K562 (cell line): ENCODE measurements around the gene TMEM191C. TPM values are rescaled to one million over a fixed set of nuclear protein-coding genes. Genes with fewer than 3 reads are reported as not detected.

Experiments used
- BRF1 ChIP-seq: IDR thresholded peaks from 3 replicates; pipeline ENCODE4 v1.6.1; 2011; ENCODE audit warnings: borderline replicate concordance, mild to moderate bottlenecking; ENCODE audit not compliant: insufficient read length; ENCODE audit errors: extremely low read depth
- CBX3 ChIP-seq, 2 experiments: IDR thresholded peaks; 1 replicate in 1 of 2; 2 replicates in 1 of 2; pipeline ENCODE4 v1.6.1; 2012; ENCODE audit warnings: inconsistent platforms in 2 of 2, low read length in 2 of 2, borderline replicate concordance in 1 of 2, control low read depth in 1 of 2
- KLF1 ChIP-seq: fragments of 450-650 bp; IDR thresholded peaks from 2 replicates; pipeline ENCODE4 v1.6.1; 2016; ENCODE audit warnings: missing genetic modification characterization, missing compliant biosample characterization
- MCM7 ChIP-seq, 2 experiments: fragments of 450-650 bp; IDR thresholded peaks; 2 replicates each; pipeline ENCODE4 v1.6.1; 2016 to 2018
- RBFOX2 ChIP-seq: fragments of 200-400 bp; formaldehyde crosslinking; IDR thresholded peaks from 2 replicates; pipeline ENCODE4 v1.6.1; 2017; ENCODE audit warnings: low read depth, mild to moderate bottlenecking, low read length, moderate library complexity
- TCF15 ChIP-seq: fragments of 250-450 bp; sonication (Bioruptor Pico); IDR thresholded peaks from 2 replicates; pipeline ENCODE4 v1.8.0; 2022; ENCODE audit warnings: moderate library complexity, mild to moderate bottlenecking, inconsistent platforms
- TCF7L2 ChIP-seq: fragments of 150-350 bp; IDR thresholded peaks from 2 replicates; pipeline ENCODE4 v1.6.1; 2016; ENCODE audit warnings: low read depth, mild to moderate bottlenecking, low read length, moderate library complexity
- TFAP4 ChIP-seq: sonication (generic); formaldehyde crosslinking; IDR thresholded peaks from 2 replicates; pipeline ENCODE4 v1.8.0; 2022; ENCODE audit warnings: missing genetic modification reagents, mild to moderate bottlenecking, moderate library complexity, borderline replicate concordance
- ZNF165 ChIP-seq: fragments of 250-450 bp; sonication (Bioruptor Pico); IDR thresholded peaks from 2 replicates; pipeline ENCODE4 v1.4.0; 2020; ENCODE audit warnings: borderline replicate concordance
- ZNF785 ChIP-seq: fragments of 250-450 bp; sonication (Bioruptor Pico); IDR thresholded peaks from 2 replicates; pipeline ENCODE4 v1.4.0; 2020; ENCODE audit warnings: mild to moderate bottlenecking
- polyA plus RNA-seq, 8 experiments: library from polyadenylated mRNA; depleted of rRNA in 4 of 8; stranded (reverse) in 5 of 8; unstranded in 3 of 8; fragments of >200 nt; fragmentation: Nextera tagmentation in 2 of 8; fragmentation: Illumina TruSeq in 1 of 8; extraction: Ambion mirVana in 2 of 8; extraction: Trizol in 1 of 8; gene quantifications; 2 replicates each; pipeline versions ENCODE4 v1.2.1 to v1.2.3, GENCODE V29; 2011 to 2014; ENCODE audit warnings: inconsistent platforms in 1 of 8, missing spikeins in 1 of 8
- total RNA-seq, 7 experiments: library from RNA; depleted of rRNA in 6 of 7; stranded (reverse); fragments of >200 nt in 6 of 7; fragmentation: Illumina TruSeq in 2 of 7; extraction: Trizol in 2 of 7; gene quantifications; 2 replicates each; pipeline versions ENCODE4 v1.2.1 to v1.2.3, GENCODE V29; 2011 to 2021; ENCODE audit warnings: low replicate concordance in 1 of 7
- TF ChIP-seq, protein P1 (sequence below): sonication (generic); formaldehyde crosslinking; IDR thresholded peaks from 2 replicates; pipeline ENCODE4 v1.8.1; 2023; ENCODE audit warnings: mild to moderate bottlenecking, missing genetic modification reagents

TMEM191C gene
- total and polyA plus RNA-seq, 9 of the 15 experiments (the other 6 are each of a cell fraction or from before 2014, with no cell fraction given) = 0.15 to 7.1 (median 1.1) TPM

DNA sequence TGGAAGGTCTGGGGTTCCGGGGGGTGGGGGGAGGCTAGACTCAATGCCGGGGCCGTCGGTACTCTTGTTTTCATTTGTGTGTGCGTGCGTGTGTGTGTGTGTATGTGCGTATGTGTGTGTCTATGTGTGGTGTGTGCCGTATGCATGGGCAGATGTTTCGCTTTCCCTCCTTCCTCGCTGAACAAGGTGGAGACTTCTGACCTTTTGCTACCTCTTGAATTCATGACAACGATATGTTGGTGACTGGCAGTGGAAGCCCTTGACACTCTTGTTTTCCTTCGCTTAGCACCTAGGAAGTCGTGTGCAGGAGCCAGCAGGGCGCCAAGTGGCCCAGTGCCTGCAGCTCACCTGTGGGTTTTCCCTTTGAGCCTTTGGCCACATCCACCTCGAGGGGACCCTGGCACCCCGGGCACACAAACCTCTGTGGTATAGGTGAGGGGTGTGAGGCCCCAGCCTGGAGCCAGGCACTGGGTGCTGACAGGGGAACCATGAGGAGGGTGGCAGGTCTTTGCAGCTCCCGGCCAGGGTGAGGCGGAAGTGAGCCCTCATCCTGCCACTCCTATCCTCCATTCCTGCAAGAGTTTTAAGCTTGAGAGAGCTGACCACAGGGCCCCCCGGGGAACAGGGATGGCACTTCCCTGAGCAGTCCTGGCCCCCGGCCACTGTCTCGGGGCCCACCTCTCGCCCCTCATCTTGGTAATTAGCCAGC is 19.3 kb upstream of the TMEM191C start (continued):
- TF ChIP-seq KLF1 (peak; percentile 65; the same call in 1 of the 2 replicates), RBFOX2 (peak; percentile 28; the same call in 1 of the 2 replicates), ZNF785 (CRISPR knock-in tag) (0 out of 2 replicates have a peak, but pooled peaks have one; percentile 53), BRF1 (no peak), MCM7 (IDR thresholded peaks at IDR 0.05) (no peak), TCF15 (no peak; the same call in 1 of the 2 replicates), TFAP4 (CRISPR knock-in tag) (0 out of 2 replicates have a peak, but pooled peaks have one; percentile 33), TCF7L2 (no peak), ZNF165 (CRISPR knock-in tag) (peak; percentile 56; the same call in 1 of the 2 replicates), CBX3 (IDR thresholded peaks at IDR 0.05; ENCODE audit: borderline replicate concordance in 1 of 2, low read length in 2 of 2) (peak in 1 of 2 experiments; percentile 50; a peak in 1 of 3 replicates)
- TF ChIP-seq, protein P1, sequence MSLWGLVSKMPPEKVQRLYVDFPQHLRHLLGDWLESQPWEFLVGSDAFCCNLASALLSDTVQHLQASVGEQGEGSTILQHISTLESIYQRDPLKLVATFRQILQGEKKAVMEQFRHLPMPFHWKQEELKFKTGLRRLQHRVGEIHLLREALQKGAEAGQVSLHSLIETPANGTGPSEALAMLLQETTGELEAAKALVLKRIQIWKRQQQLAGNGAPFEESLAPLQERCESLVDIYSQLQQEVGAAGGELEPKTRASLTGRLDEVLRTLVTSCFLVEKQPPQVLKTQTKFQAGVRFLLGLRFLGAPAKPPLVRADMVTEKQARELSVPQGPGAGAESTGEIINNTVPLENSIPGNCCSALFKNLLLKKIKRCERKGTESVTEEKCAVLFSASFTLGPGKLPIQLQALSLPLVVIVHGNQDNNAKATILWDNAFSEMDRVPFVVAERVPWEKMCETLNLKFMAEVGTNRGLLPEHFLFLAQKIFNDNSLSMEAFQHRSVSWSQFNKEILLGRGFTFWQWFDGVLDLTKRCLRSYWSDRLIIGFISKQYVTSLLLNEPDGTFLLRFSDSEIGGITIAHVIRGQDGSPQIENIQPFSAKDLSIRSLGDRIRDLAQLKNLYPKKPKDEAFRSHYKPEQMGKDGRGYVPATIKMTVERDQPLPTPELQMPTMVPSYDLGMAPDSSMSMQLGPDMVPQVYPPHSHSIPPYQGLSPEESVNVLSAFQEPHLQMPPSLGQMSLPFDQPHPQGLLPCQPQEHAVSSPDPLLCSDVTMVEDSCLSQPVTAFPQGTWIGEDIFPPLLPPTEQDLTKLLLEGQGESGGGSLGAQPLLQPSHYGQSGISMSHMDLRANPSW = peak; percentile 36; the same call in 1 of the 2 replicates
